IMR-90 (cell line): ENCODE data around the gene ANKRD10. TPM values are rescaled to one million over a fixed set of nuclear protein-coding genes. Genes with fewer than 3 reads are reported as not detected.

Experiments used
- ATAC-seq: fragments of 200-7000 bp; cut with Tn5 transposase; 2 replicates; pipeline ENCODE4 v1.9.1; 2020; ENCODE audit warnings: low read depth, mild to moderate bottlenecking, moderate library complexity
- BruUV-seq: library from RNA; stranded (reverse); fragments of 400-500 nt; replicated peaks from 2 replicates; lab custom pipeline; 2021; lab: Mats Ljungman, UMichigan
- CTCF ChIA-PET: fragments of 300-600 bp; formaldehyde crosslinking; extraction: SDS; loops from one replicate; lab custom pipeline; 2021; ENCODE audit warnings: antibody characterized with exemption; lab: Yijun Ruan, JAX
- POLR2A ChIA-PET: fragments of 300-600 bp; sonication (Branson Sonifier 250); formaldehyde crosslinking; loops from one replicate; lab custom pipeline; 2022; ENCODE audit warnings: antibody characterized with exemption; ENCODE audit not compliant: unreplicated experiment; lab: Charles Lee
- DNase-seq: peaks from one replicate; pipeline ENCODE4 v3.0.0; 2013
- H2AFZ ChIP-seq: replicated peaks from 2 replicates; pipeline ENCODE3; 2013; ENCODE audit warnings: low read length, mild to moderate bottlenecking; ENCODE audit not compliant: poor library complexity
- H2AK5ac ChIP-seq: 2 replicates; pipeline ENCODE4 v1.6.1; 2013; ENCODE audit warnings: low read depth, low read length, inconsistent platforms
- H2AK9ac ChIP-seq: replicated peaks from 2 replicates; pipeline ENCODE3; 2013; ENCODE audit warnings: mild to moderate bottlenecking, low read depth, low read length, moderate library complexity; ENCODE audit not compliant: poor library complexity
- H2BK120ac ChIP-seq: 2 replicates; pipeline ENCODE4 v1.6.1; 2013; ENCODE audit warnings: low read depth, low read length, inconsistent platforms
- H2BK15ac ChIP-seq: 3 replicates; pipeline ENCODE4 v1.6.1; 2013; ENCODE audit warnings: low read depth, low read length, inconsistent platforms
- H2BK20ac ChIP-seq: 2 replicates; pipeline ENCODE4 v1.6.1; 2013; ENCODE audit warnings: low read depth, mild to moderate bottlenecking, inconsistent platforms, low read length, moderate library complexity
- H2BK5ac ChIP-seq: 2 replicates; pipeline ENCODE4 v1.6.1; 2013; ENCODE audit warnings: mild to moderate bottlenecking, low read depth, low read length, inconsistent platforms; ENCODE audit not compliant: poor library complexity, severe bottlenecking
- H3K14ac ChIP-seq: replicated peaks from 2 replicates; pipeline ENCODE4 v1.6.1; 2013; ENCODE audit warnings: low read depth, low read length, inconsistent platforms
- H3K18ac ChIP-seq: 2 replicates; pipeline ENCODE4 v1.6.1; 2013; ENCODE audit warnings: low read depth, low read length, control low read depth
- H3K23ac ChIP-seq: 2 replicates; pipeline ENCODE4 v1.6.1; 2013; ENCODE audit warnings: low read depth, low read length, inconsistent platforms
- H3K27ac ChIP-seq: 2 replicates; pipeline ENCODE4 v1.5.1; 2013; ENCODE audit warnings: mild to moderate bottlenecking, control low read depth, low read length; ENCODE audit not compliant: insufficient read depth
- H3K27me3 ChIP-seq: 2 replicates; pipeline ENCODE4 v1.6.1; 2013; ENCODE audit warnings: low read length; ENCODE audit not compliant: control insufficient read depth, insufficient read depth
- H3K36me3 ChIP-seq: 2 replicates; pipeline ENCODE4 v1.6.1; 2013; ENCODE audit warnings: low read length, mixed read lengths; ENCODE audit not compliant: control insufficient read depth, insufficient read depth
- H3K4ac ChIP-seq: 2 replicates; pipeline ENCODE4 v1.6.1; 2013; ENCODE audit warnings: low read depth, low read length, inconsistent platforms
- H3K4me1 ChIP-seq: 2 replicates; pipeline ENCODE4 v1.6.1; 2013; ENCODE audit warnings: low read length, mixed read lengths; ENCODE audit not compliant: control insufficient read depth, insufficient read depth
- H3K4me2 ChIP-seq: 2 replicates; pipeline ENCODE4 v1.6.1; 2013; ENCODE audit warnings: low read depth, mild to moderate bottlenecking, control low read depth, low read length, moderate library complexity
- H3K4me3 ChIP-seq: 2 replicates; pipeline ENCODE4 v1.5.1; 2013; ENCODE audit warnings: low read depth, mild to moderate bottlenecking, control low read depth, low read length, moderate library complexity; ENCODE audit not compliant: insufficient read depth
- H3K56ac ChIP-seq: 2 replicates; pipeline ENCODE4 v1.6.1; 2013; ENCODE audit warnings: low read length, inconsistent platforms; ENCODE audit not compliant: insufficient read depth; ENCODE audit errors: extremely low read depth
- H3K79me1 ChIP-seq, 2 experiments: 2 replicates each; pipeline ENCODE4 v1.6.1; 2013; ENCODE audit warnings: low read length in 2 of 2, inconsistent platforms in 1 of 2, low read depth in 1 of 2
- H3K9ac ChIP-seq: 2 replicates; pipeline ENCODE4 v1.6.1; 2013; ENCODE audit warnings: low read depth, low read length, control low read depth
- H3K9me1 ChIP-seq: 2 replicates; pipeline ENCODE4 v1.6.1; 2013; ENCODE audit warnings: low read length, inconsistent platforms; ENCODE audit not compliant: insufficient read depth
- H3K9me3 ChIP-seq: 2 replicates; pipeline ENCODE4 v1.6.1; 2013; ENCODE audit warnings: low read length; ENCODE audit not compliant: control insufficient read depth, insufficient read depth
- H4K20me1 ChIP-seq: 2 replicates; pipeline ENCODE4 v1.6.1; 2013; ENCODE audit warnings: low read length, inconsistent platforms; ENCODE audit not compliant: insufficient read depth
- H4K5ac ChIP-seq: 2 replicates; pipeline ENCODE4 v1.6.1; 2013; ENCODE audit warnings: mild to moderate bottlenecking, low read depth, low read length, control low read depth
- H4K8ac ChIP-seq, 2 experiments: 2 replicates each; pipeline ENCODE4 v1.6.1; 2013; ENCODE audit warnings: low read depth in 2 of 2, low read length in 2 of 2, control low read depth in 1 of 2, inconsistent platforms in 1 of 2
- H4K91ac ChIP-seq: 2 replicates; pipeline ENCODE4 v1.6.1; 2013; ENCODE audit warnings: low read depth, low read length, inconsistent platforms; ENCODE audit not compliant: insufficient read depth
- WGBS, 2 experiments: methylation state at CpG; one replicate each; pipeline versions ENCODE4 v1.1.5 to v1.1.7; 2013; ENCODE audit warnings: missing lambda C conversion rate in 2 of 2; ENCODE audit not compliant: insufficient read length in 1 of 2; ENCODE audit errors: extremely low coverage in 2 of 2; 5-methylcytosine and 5-hydroxymethylcytosine counted together
- dilution Hi-C: fragments of 300-500 bp; cut with HindIII; formaldehyde crosslinking; loops from one replicate; pipeline ENCODE4 v1.14.3; 2018; ENCODE audit warnings: low sequenced_read_pairs; ENCODE audit not compliant: unreplicated experiment
- in situ Hi-C: fragments of 300-500 bp; cut with MboI; formaldehyde crosslinking; loops from 3 replicates; pipeline ENCODE4 v1.14.3; 2019; ENCODE audit warnings: low sequenced_read_pairs, inconsistent platforms, mixed read lengths
- intact Hi-C: fragments of 100-400 bp; cut with micrococcal nuclease; formaldehyde crosslinking; loops from 2 replicates; pipeline ENCODE4 v1.10.0; 2022
- polyA plus RNA-seq, 3 experiments: library from polyadenylated mRNA; depleted of rRNA; stranded (reverse); fragments of >200 nt; gene quantifications; 2 replicates each; pipeline ENCODE4 v1.2.3, GENCODE V29; 2012; ENCODE audit warnings: low replicate concordance in 1 of 3
- total RNA-seq: library from RNA; depleted of rRNA; stranded (reverse); fragments of >200 nt; gene quantifications from 2 replicates; pipeline ENCODE4 v1.2.3, GENCODE V29; 2012
- TF ChIP-seq, protein P1 (sequence below): fragments of 150-350 bp; IDR thresholded peaks from 2 replicates; pipeline ENCODE4 v1.6.1; 2016; ENCODE audit warnings: low read depth, mild to moderate bottlenecking, low read length, moderate library complexity, borderline replicate concordance

The ANKRD10 gene
- total and polyA plus RNA-seq, 2 of the 4 experiments (the other 2 are of a cell fraction): 18.3 to 31.1 TPM

DNA sequence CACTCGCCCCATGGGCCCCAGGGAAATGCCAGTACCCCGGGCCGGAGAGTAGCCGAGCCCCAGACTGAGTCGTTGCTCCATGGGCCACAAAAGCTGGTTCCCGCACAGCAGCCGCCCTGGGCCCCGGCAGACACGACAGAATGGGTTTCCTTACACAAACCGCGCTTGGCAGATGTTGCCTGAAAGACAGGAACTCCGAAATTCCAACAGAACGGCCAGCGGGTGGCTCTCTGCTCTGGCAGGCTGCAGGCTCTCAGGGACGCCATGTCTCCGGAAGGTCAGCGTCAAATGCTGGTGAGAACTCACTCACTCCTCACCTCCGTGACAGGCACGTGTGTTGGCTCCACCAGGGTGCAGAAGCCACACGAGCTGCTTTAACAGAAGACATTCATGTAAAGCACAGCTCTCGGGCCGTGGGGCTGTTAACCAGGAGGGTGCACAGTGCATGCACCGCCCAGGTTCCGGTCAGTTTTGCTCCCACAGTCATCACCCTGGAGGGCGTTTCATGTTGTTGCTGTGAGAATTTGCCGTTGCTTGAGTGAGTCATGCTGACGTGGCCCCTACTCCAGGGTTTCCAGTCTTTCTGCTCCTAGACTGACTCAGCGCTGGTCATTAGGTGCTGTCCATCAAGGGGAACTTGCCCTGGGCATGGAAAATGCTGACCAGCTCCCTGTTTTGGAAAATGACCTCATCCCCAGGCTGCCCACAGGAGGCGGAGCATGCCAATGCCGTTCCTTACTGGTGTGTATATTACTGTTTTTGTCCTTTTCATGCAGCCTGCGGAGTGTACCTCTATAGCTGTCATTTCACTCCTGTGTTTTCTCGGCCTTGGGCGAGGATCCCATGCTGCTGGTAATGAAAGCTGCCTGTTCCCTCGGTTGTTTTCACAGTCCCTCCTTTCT lies 44.8 kb downstream of the ANKRD10 start (continued):
- TF ChIP-seq, protein P1, sequence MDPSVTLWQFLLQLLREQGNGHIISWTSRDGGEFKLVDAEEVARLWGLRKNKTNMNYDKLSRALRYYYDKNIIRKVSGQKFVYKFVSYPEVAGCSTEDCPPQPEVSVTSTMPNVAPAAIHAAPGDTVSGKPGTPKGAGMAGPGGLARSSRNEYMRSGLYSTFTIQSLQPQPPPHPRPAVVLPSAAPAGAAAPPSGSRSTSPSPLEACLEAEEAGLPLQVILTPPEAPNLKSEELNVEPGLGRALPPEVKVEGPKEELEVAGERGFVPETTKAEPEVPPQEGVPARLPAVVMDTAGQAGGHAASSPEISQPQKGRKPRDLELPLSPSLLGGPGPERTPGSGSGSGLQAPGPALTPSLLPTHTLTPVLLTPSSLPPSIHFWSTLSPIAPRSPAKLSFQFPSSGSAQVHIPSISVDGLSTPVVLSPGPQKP: no peak

DNA sequence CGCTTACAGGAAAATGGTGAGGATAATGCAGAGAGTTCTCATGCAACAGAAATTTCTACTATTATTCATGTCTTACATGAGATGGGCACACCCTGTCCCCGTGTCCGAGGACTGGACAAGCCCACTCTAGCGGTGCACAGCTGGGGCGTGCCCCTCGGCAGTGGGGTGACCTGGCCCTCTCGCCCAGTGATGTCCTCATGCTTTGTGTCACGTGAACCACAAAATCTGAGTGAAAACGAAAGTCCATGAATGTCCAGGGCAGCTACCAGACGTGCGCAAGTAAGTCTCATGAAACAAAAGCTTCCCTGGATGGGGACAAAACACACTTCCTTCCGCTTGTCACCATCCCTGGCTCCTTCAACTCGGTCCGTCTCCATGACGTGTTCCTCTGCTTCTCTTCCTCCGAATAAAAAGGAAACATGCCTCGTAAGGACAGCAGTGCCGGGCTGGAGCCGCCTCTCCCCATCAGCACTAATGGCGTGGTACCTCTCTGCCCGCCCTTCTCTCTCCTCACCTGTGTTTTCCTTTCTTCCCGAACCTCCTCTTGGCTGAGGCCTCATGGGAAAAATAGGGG lies 45.6 kb downstream of the ANKRD10 start:
- peaks cover 10% of the 10 kb centered on the region; the same call in 1 of the 2 replicates for H3K4me1 ChIP-seq
- H4K8ac ChIP-seq: peak overlapping the region; percentile 71 to 94
- ATAC-seq (no peak), DNase-seq (no peak)
- H3K9me1 ChIP-seq: peaks cover 15% of the 10 kb centered on the region
- peak overlapping the region; percentile 69; the same call in 1 of the 2 replicates for H3K56ac ChIP-seq
- H3K18ac ChIP-seq: peak overlapping the region; percentile 42
- H2BK5ac ChIP-seq: peak overlapping the region; percentile 86
- H4K20me1 ChIP-seq: no peaks in the 10 kb centered on the region
- peak overlapping the region; percentile 70 for H3K23ac ChIP-seq
- no peaks in the 10 kb centered on the region for H3K36me3 ChIP-seq
- peak overlapping the region; percentile 89 for H4K91ac ChIP-seq
- H4K5ac ChIP-seq: peak overlapping the region; percentile 54
- H3K27me3 ChIP-seq: no peaks in the 10 kb centered on the region
- intact Hi-C loops (no loop called here), dilution Hi-C loops (no loop called here), in situ Hi-C loops (no loop called here)
- peak overlapping the region; percentile 82 for H3K4me2 ChIP-seq
- peaks cover 9 to 18% of the 10 kb centered on the region in 2 experiments; a peak in 2 of 4 replicates for H3K79me1 ChIP-seq
- TF ChIP-seq, protein P1: no peak
- H2BK15ac ChIP-seq: peak overlapping the region; percentile 93; the same call in 2 of the 3 replicates
- H3K9me3 ChIP-seq: no peaks in the 10 kb centered on the region
- ChIA-PET CTCF (no interaction called here), POLR2A (no interaction called here)
- peak overlapping the region; percentile 93 for H3K4ac ChIP-seq
- H2BK120ac ChIP-seq: peak overlapping the region; percentile 93
- H2AK5ac ChIP-seq: peak overlapping the region; percentile 98
- H3K9ac ChIP-seq: peak overlapping the region; percentile 43
- H2AFZ ChIP-seq: peak overlapping the region; percentile 96
- peak overlapping the region; percentile 64 for H3K14ac ChIP-seq
- no TSS peak for BruUV-seq
- H3K4me3 ChIP-seq: peak overlapping the region; percentile 36
- WGBS, 2 experiments: 93% methylated on average over 15 of the region's 22 CpGs; no CpG with 5 or more reads in 1 of the 2 experiments
- peak overlapping the region; percentile 84 for H3K27ac ChIP-seq
- H2BK20ac ChIP-seq: peak overlapping the region; percentile 64
- peak overlapping the region; percentile 83 for H2AK9ac ChIP-seq
